HG03045 (cell line): ENCODE measurements around the gene GNB5.
"Not testable (repeated sequence)": the region's sequence is repeated elsewhere in the genome, so short reads cannot be mapped to it uniquely, and the experiment has no call there.

Experiments used
- ATAC-seq: cut with Tn5 transposase; IDR thresholded peaks from one replicate; pipeline ENCODE4 v1.9.1; 2021; ENCODE audit warnings: mild to moderate bottlenecking, moderate library complexity; ENCODE audit not compliant: unreplicated experiment

Gene GNB5

DNA sequence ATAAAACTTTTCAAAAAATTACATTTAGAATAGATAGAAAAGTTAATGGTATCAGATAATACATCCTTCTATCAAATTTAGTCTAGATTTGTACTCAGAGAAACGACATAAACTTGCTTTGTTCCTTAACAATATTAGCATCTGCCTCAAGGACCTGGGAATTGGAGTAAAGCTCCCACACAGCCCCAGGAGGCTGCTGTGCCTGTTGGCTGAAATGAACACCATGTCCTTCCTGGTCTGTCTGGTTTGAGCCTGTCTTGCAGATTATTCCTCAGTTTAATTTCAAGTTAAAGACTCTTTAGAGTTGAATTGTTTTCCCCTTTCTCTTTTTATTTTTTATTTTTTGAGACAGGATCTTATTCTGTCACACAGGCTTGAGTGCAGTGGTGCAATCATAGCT, 19.4 kb downstream of the GNB5 start:
- ATAC-seq: no peak

DNA sequence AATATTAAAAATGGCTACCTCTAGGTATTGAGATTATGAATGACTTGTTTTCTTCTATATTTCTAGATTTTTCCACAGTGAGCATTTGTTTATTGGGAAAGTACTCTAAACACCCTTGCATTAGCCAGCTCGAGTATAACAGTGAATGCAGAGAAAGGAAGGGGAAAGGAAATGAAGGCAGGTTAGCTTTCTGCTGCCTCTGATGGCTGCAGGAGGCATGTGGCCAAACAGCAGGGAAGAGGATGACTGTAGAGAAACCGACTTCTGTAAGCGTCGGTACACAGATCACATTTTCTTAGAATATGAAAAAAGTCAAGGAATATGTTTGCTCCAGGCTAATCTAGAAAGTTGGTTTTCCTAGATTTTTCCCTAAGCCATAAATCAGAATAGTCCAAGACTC, 19.8 kb downstream of the GNB5 start:
- no peak for ATAC-seq

DNA sequence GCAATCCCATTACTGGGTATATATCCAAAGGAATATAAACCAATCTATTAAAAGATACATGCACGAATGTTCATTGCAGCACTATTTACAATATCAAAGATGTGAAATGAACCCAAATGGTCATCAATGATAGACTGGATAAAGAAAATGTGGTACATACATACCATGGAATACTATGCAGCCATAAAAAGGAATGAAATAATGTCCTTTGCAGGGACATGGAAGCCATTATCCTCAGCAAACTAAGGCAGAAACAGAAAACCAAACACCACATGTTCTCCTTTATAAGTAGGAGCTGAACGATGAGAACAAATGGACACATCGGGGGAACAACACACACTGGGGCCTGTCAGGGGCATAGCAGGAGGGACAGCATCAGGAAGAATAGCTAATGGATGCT, 21.0 kb downstream of the GNB5 start:
- ATAC-seq: not testable (repeated sequence)

DNA sequence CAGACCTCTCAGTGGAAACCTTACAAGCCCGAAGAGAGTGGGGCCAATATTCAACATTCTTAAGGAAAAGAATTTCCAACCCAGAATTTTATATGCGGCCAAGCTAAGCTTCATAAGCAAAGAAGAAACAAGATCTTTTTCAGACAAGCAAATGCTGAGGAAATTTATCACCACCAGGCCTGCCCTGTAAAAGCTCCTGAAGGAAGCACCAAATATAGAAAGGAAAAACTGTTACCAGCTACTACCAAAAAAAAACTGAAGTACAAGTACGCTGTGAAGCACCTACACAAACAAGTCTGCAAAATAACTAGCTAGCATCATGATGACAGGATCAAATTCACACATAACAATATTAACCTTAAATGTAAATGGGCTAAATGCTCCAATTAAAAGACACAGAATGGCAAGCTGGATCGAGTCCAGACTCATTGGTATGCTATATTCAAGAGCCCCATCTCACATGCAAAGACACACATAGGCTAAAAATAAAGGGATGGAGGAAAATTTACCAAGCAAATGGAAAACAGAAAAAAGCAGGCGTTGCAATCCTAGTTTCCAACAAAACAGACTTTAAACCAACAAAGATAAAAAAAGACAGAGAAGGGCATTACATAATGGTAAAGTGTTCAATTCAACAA, 25.6 kb downstream of the GNB5 start:
- ATAC-seq: not testable (repeated sequence)

DNA sequence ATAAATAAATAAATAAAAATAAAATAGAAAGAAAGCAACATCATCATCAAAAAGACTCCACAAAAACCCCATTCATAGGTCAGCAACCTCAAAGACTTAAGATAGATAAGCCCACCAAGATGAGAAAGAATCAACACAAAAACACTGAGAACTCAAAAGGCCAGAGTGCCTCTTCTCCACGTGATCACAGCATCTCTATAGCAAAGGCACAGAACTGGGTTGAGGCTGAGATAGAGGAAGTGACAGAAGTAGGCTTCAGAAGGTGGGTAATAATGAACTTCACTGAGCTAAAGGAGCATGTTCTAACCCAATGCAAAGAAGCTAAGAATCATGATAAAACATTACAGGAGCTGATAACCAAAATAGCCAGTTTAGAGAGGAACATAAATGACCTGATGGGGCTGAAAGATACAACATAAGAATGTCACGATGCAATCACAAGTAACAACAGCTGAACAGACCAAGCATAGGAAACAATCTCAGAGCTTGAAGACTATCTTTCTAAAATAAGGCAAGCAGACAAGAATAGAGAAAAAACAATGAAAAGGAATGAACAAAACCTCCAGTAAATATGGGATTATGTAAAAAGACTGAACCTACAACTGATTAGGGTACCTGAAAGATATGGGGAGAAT, 26.4 kb downstream of the GNB5 start:
- ATAC-seq: no peak

DNA sequence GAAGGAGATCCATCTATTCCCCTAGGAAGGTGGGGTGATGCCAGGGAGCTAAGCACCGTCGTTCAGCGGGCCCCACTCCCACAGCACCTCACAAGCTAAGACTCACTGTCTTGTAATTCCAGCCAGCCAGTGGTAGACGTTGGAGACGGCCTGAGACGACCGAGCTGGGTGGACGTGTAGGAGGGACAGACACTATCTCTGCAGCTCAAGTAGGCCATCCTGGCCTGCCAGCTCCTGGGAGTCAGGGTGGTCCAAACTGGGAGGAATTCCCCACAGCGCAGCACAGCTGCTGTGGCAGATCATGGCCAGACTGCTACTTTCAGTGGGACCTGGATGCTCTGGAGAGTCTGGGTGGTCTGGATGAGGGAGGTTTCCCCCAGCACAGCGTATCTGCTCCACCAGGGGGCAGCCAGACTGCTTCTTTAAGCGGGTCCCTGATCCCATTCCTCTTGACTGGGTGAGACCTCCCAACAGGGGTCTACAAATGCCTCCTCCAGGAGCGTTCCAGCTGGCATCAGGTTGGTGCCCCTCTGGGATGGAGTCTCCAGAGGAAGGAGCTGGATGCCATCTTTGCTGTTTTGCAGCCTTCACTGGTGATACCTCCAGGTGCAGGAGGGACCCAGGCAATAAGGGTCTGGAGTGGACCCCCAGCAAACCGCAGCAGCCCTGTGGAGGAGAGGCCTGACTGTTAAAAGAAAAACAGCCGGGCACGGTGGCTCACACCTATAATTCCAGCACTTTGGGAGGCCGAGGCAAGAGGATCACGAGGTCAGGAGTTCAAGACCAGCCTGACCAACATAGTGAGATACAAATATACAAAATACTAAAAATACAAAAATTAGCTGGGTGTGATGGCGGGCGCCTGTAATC, 27.6 kb downstream of the GNB5 start:
- ATAC-seq: no peak

DNA sequence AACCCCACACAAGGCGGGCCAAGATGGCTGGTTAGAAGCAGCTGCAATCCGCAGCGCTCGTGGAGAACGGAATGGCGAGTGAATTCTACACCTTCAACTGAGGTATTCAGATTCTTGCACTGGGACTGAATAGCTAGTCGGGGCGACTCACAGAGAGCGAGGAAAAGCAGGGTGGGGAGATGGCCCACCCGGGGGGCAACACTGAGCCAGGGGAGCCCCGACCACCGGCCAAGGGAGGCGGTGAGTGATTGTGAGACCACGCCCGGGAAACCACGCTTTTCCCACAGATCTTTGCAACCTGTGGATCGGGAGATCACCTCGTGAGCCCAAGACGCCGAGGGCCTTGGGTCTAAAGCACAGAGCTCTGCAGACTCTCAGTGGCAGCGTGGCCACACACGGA, 28.3 kb downstream of the GNB5 start:
- ATAC-seq: no peak

DNA sequence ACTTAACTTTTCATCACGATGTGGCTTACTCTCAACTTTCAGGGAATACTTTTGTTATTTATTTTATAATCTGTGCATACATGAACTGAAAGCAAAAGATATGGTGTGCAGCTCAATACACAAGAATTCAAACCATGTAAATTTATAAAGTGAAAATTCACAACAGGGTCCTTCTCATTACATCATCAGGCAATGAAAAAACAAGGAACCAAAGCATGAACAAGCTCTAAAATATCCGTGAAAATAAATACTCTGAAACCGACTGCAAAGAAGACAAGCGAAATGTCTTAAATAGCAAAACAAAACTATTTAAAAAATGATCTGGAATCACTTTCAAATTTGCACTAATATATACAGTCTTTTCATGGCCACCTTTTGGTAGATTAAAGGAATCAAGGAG, 28.9 kb downstream of the GNB5 start:
- no peak for ATAC-seq

DNA sequence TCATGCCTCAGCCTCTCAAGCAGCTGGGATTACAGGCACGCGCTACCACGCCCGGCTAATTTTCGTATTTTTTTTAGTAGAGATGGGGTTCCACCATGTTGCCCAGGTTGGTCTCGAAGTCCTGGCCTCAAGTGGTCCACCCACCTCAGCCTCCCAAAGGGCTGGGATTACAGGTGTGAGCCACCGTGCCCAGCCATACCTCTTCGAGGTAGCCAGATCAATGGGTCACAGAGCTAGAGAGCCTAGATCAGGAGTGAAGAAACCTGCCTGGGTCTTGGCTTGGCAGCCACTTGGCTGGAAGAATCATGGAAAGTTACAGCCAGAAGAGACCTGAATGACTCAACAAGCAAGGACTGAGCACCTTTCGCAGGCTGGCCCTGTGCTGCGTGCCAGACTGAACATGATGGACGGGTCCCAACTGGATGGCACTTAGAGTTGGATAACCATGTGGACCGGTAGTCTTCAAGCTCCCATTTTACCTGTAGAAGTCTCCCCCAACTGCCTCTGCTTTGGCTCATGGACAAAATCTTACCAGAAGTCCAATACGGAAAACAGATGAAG, 29.7 kb downstream of the GNB5 start:
- ATAC-seq: no peak

DNA sequence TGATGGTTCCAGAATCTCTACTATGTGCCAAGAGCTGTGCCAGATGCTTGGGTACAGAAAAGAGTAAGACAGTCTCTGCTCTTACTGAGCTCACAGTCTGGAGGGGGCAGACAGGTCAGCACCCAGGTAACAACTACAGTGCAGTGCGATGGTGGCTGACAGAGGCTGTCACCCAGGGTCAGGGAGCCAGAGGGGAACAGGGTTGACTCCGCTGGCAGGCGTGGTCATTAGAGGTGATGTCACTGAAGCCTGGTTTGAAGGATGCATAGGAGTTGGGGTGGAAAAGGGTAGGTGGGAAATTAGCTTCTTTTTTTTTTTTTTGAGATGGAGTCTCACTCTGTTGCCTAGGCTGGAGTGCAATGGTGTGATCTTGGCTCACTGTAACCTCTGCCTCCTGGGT, 31.5 kb downstream of the GNB5 start:
- ATAC-seq: no peak

DNA sequence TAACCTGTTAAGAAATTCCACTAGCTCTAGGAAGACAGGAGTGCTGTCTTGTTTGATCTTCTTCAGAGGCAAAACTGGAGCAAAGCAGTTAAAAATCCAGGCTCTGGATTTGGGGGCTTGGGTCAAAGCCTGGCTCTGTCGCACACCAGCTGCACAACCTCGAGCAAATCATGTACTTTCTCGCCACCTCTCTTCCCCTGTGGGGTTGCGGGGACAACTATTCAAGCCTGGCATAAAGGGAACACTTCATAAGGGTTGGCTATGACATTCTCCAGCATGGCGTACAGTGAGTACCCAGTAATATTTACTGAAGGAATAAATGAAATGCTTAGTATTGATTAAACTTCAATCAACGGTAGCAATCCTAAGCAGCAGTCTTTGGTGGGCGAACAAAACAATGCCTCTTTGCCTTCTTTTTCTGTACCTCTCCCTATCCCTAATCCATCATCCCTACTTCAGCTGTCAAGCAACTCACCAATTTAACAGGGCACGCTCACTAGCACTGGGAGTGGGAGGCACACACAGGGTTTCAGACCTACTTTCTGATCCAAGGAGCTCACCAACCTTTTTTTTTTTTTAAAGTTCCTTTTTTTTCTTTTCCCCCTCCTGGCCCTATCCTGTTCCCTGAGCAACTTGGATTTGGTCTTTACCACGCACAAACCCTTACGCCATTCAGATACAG, 33.0 kb downstream of the GNB5 start:
- no peak for ATAC-seq

DNA sequence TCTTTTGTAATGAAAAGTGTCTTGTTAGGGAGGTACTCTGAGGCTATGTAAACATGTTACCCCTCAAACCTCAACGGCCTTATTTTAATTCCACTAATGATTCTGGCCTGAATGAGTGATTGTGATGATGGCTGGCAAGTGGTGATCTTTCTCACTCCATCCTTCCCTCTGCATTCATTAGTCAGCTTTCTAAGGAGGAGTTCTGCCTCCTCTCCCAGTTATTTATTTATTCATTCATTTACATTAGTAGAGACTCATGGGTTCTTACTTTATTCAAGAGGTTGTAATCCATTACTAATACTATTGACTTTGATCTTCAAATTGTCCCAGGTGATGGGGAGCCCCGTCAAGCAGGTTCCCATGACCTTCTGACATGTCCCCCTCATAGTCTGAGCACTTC, 35.3 kb downstream of the GNB5 start:
- no peak for ATAC-seq

DNA sequence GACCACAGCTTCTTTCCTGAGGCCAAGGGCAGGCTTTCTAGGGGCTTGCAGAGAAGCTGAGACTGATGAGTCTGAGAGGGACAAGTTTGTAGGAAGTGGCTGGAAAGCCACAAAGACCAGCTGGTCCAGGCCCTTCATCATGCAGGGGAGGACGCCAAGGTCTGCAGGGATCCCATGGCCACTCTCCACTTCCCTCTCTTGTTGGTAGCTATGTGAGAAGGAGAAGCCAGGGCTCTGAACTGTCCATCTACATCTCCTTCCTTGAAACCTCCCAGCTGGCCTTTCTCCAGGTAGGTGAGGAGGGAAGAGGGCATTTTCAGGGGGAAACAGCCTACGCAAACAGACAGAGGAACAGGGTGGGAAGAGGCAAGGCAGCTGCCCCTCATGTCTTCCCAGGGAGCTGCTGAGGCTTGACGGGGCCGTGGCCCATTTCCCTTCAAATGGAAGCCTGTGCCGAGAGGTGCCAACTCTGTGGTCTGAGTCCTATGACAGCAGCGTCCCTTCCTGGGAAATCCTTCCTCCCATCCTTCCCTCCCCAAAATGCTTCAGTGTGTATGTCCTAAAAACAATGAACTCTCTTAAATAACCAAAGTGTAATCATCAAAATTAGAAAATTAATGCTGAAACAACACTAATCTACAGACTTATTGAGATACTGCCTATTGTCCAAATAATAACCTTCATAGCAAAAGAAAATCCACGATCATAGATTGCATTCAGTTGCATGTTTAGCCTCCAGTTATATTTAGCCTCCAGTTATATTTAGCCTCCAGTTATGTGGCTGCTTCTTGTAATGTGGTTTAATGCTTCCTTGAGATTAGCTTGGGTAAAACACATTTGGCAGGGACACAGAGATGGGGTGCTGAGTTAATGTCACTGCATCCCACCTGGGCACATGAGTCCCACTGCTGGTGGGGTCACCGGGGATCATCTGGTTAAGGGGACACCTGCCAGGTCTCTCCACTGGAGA, 36.0 kb downstream of the GNB5 start:
- ATAC-seq: no peak

DNA sequence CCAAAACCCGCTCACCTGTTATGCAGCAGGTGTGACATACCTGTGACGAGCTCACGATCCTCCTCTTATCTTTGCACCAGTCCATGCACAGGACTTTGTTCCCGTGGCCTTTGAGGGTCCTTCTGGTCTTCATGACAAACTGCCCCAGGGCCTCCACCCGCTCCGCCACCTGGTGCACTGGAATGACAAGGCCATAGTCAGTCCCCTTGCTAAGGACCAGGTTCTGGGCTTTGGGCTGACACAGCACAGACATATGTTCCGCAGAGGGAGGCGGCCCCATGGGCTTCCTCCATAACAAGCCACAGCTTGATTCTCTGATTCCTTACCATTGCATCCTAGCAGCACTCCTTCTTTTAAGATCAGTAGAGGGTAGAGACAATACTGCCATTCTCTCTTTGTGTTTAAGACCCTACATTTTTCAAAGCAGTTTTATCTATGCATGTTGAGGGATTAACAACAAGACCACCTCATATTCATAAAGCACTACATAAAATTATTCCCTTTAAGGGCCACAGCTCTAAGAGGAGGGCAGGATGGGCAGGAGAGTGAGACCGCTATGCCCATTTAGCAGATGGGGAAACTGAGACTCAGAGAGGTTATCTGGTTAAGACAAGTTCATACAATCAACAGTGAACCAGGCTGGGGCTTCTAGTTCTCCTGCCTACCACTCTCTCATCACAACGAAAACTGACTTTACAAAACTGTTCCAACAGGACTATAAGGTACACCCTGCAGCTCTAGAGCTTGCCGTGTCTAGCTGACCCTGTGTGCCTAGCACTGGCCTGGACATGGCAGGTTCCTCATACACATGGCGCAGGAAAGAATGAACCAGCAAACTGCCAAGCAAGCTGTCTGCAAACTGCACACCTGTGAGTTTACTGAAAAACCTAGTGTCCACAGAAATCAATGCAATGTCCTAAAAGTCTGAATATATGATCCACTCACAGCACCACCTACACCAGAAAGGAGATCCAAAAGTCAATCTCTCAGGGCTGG, 37.0 kb downstream of the GNB5 start:
- no peak for ATAC-seq

DNA sequence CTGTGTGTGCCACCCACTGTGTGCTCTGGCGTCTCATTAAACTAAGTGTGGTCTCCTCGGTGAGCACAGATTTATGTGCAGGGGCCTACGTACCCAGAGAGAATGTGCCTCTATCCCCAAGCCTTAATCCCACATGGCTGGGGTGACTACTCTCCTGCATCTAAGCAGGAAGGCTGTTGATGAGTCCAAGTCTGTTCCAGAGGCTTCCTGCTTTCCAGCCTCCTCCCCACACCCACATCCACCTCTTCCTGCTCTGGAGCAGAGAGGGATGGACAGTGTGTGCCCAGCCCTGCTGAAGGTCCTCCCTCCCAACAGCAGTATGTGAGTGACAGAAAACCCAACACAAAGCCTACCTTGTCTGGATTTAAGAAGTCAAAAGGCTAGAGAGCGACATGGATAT, 39.8 kb downstream of the GNB5 start:
- no peak for ATAC-seq

DNA sequence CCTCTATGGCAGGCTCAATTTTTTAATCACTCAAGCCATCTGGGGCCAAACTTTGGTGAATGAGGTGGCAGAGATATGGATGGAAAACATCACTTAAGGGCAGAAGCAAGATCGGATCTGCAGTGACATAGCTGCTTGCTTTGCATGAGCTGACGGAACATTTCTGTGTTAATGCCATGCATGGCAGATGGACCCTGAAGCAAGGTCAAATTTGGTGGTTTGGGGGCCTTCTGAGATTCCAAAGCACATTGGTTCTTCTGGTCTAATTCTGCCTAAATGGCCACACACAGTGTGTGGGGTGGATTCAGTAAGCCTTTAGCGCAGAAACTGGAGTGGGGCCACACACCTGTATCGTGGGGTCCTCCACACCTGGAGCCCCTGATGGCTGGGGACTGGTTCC, 40.3 kb downstream of the GNB5 start:
- ATAC-seq: no peak

DNA sequence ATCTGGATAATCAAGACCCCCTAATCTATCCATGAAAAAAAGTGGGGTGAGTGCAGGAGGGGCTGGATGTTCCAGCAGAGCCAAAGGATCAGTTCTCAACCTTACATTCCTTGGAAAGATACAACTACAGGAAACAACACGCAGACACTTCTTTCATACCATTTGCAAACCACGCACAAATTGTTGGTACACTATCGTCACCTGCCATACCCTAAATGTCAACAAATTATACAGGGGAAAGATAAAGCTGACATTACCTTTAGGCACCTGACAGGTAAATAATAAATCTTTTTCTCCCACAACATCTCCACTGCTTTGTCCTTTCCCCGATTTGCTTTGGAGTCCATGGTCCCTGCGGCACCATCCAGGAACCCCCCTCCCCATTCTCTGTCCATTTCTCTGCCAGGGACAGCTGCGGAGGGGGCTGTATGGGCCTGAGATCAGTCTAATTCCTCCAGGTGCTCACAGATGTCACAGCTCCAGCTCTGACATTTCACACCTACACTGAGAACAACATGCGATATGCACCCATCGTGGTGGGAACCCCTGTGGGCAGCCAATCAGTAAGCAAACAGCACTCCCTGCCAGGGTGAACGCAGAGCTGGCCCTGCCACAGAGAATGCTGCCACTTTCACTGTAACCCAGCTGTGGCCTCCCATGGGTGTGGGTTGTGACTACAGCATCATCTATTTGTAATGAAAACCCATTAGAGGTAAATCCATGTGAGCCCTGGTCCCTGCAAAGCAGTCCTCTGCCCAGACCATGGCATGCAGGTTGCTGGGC, 41.0 kb downstream of the GNB5 start:
- ATAC-seq: no peak

DNA sequence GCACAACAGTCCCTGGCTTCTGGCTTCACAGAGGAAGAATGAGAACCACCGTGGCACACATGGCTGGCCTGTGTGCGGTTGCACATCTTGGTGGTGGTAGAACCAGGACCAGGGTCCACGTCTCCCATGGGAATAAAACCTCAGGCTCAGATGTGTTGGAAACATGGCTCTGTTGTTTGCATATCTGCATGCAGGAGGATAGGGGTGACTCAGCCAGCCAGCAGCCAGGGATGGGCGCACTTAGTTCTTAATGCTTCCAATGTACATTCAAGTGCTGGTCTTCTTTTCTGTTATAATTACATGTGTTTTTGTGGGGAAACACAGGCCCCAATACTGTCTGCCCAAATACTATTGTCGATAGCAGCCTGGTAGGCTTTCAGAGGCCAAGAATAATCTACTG, 42.8 kb downstream of the GNB5 start:
- no peak for ATAC-seq
